ENCODE results near the gene RNU1-1.
"Not testable (repeated sequence)": the region's sequence is repeated elsewhere in the genome, so short reads cannot be mapped to it uniquely, and the experiment has no call there.

GRCh38 chr1:16519255-16519951, 5.3 kb upstream of the RNU1-1 start:
- TF ChIP-seq CTCF (IDR thresholded peaks at IDR 0.05); CREB1 (CRISPR knock-in tag; IDR thresholded peaks at IDR 0.05); ATF6 (CRISPR knock-in tag; IDR thresholded peaks at IDR 0.05); ZNF425 (CRISPR knock-in tag; conservative IDR thresholded peaks at IDR 0.05); ATF2 (CRISPR knock-in tag; IDR thresholded peaks at IDR 0.05; ENCODE audit: borderline replicate concordance, low read depth); KAT7 (CRISPR knock-in tag; IDR thresholded peaks at IDR 0.05; ENCODE audit: borderline replicate concordance); PRRX2 (CRISPR knock-in tag; IDR thresholded peaks at IDR 0.05); ZBTB21 (CRISPR knock-in tag; IDR thresholded peaks at IDR 0.05; ENCODE audit: borderline replicate concordance); NFE2L1 (CRISPR knock-in tag; IDR thresholded peaks at IDR 0.05); TCF7 (CRISPR knock-in tag; IDR thresholded peaks at IDR 0.05; ENCODE audit: low read depth); E2F1 (CRISPR knock-in tag; IDR thresholded peaks at IDR 0.05); ZNF512 (CRISPR knock-in tag; IDR thresholded peaks at IDR 0.05; ENCODE audit: borderline replicate concordance): not testable (repeated sequence)

All from WTC11 (cell line).